ENCODE data around the gene PRDM12.

DNA sequence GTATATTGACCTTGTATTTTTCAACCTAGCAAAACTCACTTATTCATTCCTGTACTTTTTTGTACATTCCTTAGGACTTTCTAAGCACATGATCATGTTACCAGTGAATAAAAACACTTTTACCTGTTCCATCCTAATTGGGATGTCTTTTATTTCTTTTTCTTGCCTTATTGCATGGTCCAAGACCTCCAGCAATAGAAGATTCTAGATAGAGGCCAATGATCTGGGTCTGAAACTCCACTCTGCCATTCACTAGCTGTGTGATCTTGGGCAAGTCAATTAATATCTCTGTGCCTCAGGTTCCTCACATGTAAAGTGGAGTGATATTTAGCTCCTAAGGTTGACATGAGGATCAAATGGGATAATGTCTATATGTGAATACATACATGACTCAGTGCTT lies 20.7 kb downstream of the PRDM12 start:
- TF ChIP-seq CTCF (conservative IDR thresholded peaks at IDR 0.05 in 1 of 2, IDR thresholded peaks at IDR 0.05 in 1 of 2; ENCODE audit: low read depth in 1 of 2, low read length in 2 of 2) = no peak
- TF ChIP-seq EZH2 (IDR thresholded peaks at IDR 0.05; ENCODE audit: low read length, missing control alignments) = no peak
